ENCODE results near the gene NAPG.
A peak's percentile ranks its signal among the peaks of the same experiment; 100 is the strongest.
"Not testable (repeated sequence)": the region's sequence is repeated elsewhere in the genome, so short reads cannot be mapped to it uniquely, and the experiment has no call there.

The NAPG gene

GRCh38 chr18:10525697-10526560 is at the start of gene NAPG:
Gene NAPG, plus strand, starts transcription at chr18:10526027. Its CDS starts 76 bp downstream, at chr18:10526103.
- peak; percentile 50 for DNase-seq

GRCh38 chr18:10476338-10476791 is 49.5 kb upstream of the NAPG start:
- DNase-seq = no peak

- no peak for DNase-seq
Observed at GRCh38 chr18:10477121-10477862, 48.5 kb upstream of the NAPG start.

GRCh38 chr18:10477863-10478260 is 48.0 kb upstream of the NAPG start:
- DNase-seq = no peak

GRCh38 chr18:10481831-10482230 is 44.0 kb upstream of the NAPG start:
- no peak for DNase-seq

GRCh38 chr18:10482363-10482984 is 43.4 kb upstream of the NAPG start:
- DNase-seq = no peak

GRCh38 chr18:10482985-10483949 is 42.6 kb upstream of the NAPG start:
- DNase-seq = no peak

- DNase-seq = no peak
Observed at GRCh38 chr18:10485475-10485874, 40.4 kb upstream of the NAPG start.

GRCh38 chr18:10486362-10486761 is 39.5 kb upstream of the NAPG start:
- DNase-seq = no peak

- no peak for DNase-seq
Observed at GRCh38 chr18:10487154-10487553, 38.7 kb upstream of the NAPG start.

- no peak for DNase-seq
Observed at GRCh38 chr18:10488017-10488416, 37.8 kb upstream of the NAPG start.

- DNase-seq = no peak
Observed at GRCh38 chr18:10490401-10491165, 35.2 kb upstream of the NAPG start.

- DNase-seq = no peak
Observed at GRCh38 chr18:10495936-10496335, 29.9 kb upstream of the NAPG start.

- no peak for DNase-seq
Observed at GRCh38 chr18:10497206-10497749, 28.5 kb upstream of the NAPG start.

GRCh38 chr18:10499230-10499629 is 26.6 kb upstream of the NAPG start:
- DNase-seq = peak; percentile 62

GRCh38 chr18:10500038-10500437 is 25.8 kb upstream of the NAPG start:
- no peak for DNase-seq

GRCh38 chr18:10504723-10505122 is 21.1 kb upstream of the NAPG start:
- DNase-seq = no peak

- not testable (repeated sequence) for DNase-seq
Observed at GRCh38 chr18:10505892-10506291, 19.9 kb upstream of the NAPG start.

- no peak for DNase-seq
Observed at GRCh38 chr18:10508591-10508990, 17.2 kb upstream of the NAPG start.

GRCh38 chr18:10511236-10511635 is 14.6 kb upstream of the NAPG start:
- DNase-seq = no peak

GRCh38 chr18:10514082-10514481 is 11.7 kb upstream of the NAPG start:
- DNase-seq = no peak
